H1 (cell line): ENCODE results near the gene OR2H1. TPM values are rescaled to one million over a fixed set of nuclear protein-coding genes. Genes with fewer than 3 reads are reported as not detected.

Experiments used
- CTCF ChIA-PET: fragments of 300-600 bp; sonication (Branson Sonifier 250); formaldehyde crosslinking; loops from one replicate; lab custom pipeline; 2021; ENCODE audit not compliant: partially characterized antibody; lab: Charles Lee
- POLR2A ChIA-PET: fragments of 300-600 bp; sonication (Branson Sonifier 250); formaldehyde crosslinking; loops from one replicate; lab custom pipeline; 2021; ENCODE audit warnings: inconsistent platforms; ENCODE audit not compliant: partially characterized antibody; lab: Charles Lee
- DNase-seq, 2 experiments: peaks; one replicate each; pipeline versions ENCODE4 v3.0.0 to v3.0.0-alpha.2; 2010 to 2022; ENCODE audit warnings: low spot score in 2 of 2, low read depth in 1 of 2, mixed read lengths in 1 of 2
- FAIRE-seq: peaks from 2 replicates; lab custom pipeline; 2011; peaks lifted over from hg19 to GRCh38; lab: Jason Lieb, UNC
- H2AFZ ChIP-seq: 2 replicates; pipeline ENCODE4 v1.8.1; 2012; ENCODE audit warnings: low read length, inconsistent platforms
- H2AK5ac ChIP-seq: 2 replicates; pipeline ENCODE4 v1.6.1; 2013; ENCODE audit warnings: low read depth, low read length
- H2BK120ac ChIP-seq: replicated peaks from 2 replicates; pipeline ENCODE3; 2013; ENCODE audit warnings: low read depth, low read length, inconsistent platforms
- H2BK12ac ChIP-seq: 2 replicates; pipeline ENCODE4 v1.6.1; 2013; ENCODE audit warnings: low read depth, low read length
- H2BK15ac ChIP-seq: 2 replicates; pipeline ENCODE4 v1.6.1; 2013; ENCODE audit warnings: low read length
- H2BK20ac ChIP-seq: 2 replicates; pipeline ENCODE4 v1.6.1; 2013; ENCODE audit warnings: low read length
- H2BK5ac ChIP-seq: 2 replicates; pipeline ENCODE4 v1.6.1; 2013; ENCODE audit warnings: low read depth, low read length
- H3K14ac ChIP-seq: 2 replicates; pipeline ENCODE4 v1.6.1; 2013; ENCODE audit warnings: inconsistent platforms; ENCODE audit not compliant: insufficient read length
- H3K18ac ChIP-seq: 2 replicates; pipeline ENCODE4 v1.6.1; 2013; ENCODE audit warnings: low read length; ENCODE audit errors: extremely low read depth
- H3K23ac ChIP-seq: 2 replicates; pipeline ENCODE4 v1.6.1; 2013; ENCODE audit warnings: inconsistent platforms; ENCODE audit not compliant: insufficient read length
- H3K23me2 ChIP-seq: 2 replicates; pipeline ENCODE4 v1.6.1; 2013; ENCODE audit warnings: low read depth, low read length
- H3K27ac ChIP-seq: 2 replicates; pipeline ENCODE4 v1.6.1; 2011; ENCODE audit warnings: low read depth, low read length, inconsistent platforms
- H3K27me3 ChIP-seq, 4 experiments: replicated peaks in 1 of 4; 1 replicate in 1 of 4; 2 replicates in 3 of 4; pipeline versions ENCODE4 v1.6.1 to v1.8.1; 2011 to 2013; ENCODE audit warnings: low read length in 3 of 4, mild to moderate bottlenecking in 3 of 4, inconsistent platforms in 2 of 4, mixed read lengths in 2 of 4, moderate library complexity in 1 of 4; ENCODE audit not compliant: control insufficient read depth in 3 of 4, insufficient read depth in 3 of 4; ENCODE audit errors: extremely low read depth in 1 of 4
- H3K36me3 ChIP-seq, 4 experiments: 2 replicates each; pipeline versions ENCODE4 v1.6.1 to v1.8.1; 2011 to 2013; ENCODE audit warnings: mild to moderate bottlenecking in 4 of 4, low read length in 3 of 4, moderate library complexity in 2 of 4, control low read depth in 1 of 4, inconsistent platforms in 1 of 4; ENCODE audit not compliant: insufficient read depth in 4 of 4, control insufficient read depth in 2 of 4
- H3K4ac ChIP-seq: replicated peaks from 2 replicates; pipeline ENCODE3; 2013; ENCODE audit warnings: low read length, low read depth, mixed read lengths, inconsistent platforms; ENCODE audit not compliant: insufficient read length
- H3K4me1 ChIP-seq, 4 experiments: replicated peaks in 1 of 4; 1 replicate in 1 of 4; 2 replicates in 3 of 4; pipeline versions ENCODE4 v1.6.1 to v1.8.1; 2011 to 2013; ENCODE audit warnings: low read length in 3 of 4, inconsistent platforms in 2 of 4, mixed read lengths in 1 of 4; ENCODE audit not compliant: insufficient read depth in 4 of 4, control insufficient read depth in 3 of 4
- H3K4me2 ChIP-seq, 2 experiments: 2 replicates each; pipeline versions ENCODE4 v1.6.1 to v1.8.1; 2011 to 2013; ENCODE audit warnings: low read depth in 2 of 2, low read length in 2 of 2, control low read depth in 1 of 2, inconsistent platforms in 1 of 2, mild to moderate bottlenecking in 1 of 2; ENCODE audit not compliant: insufficient read depth in 1 of 2
- H3K4me3 ChIP-seq, 4 experiments: fragments of 200-600, 300-600 bp in 1 of 4; sonication (generic), shearing (Covaris generic), sonication (Bioruptor Twin) in 1 of 4; 2 replicates each; pipeline versions ENCODE4 v1.5.1 to v1.8.1; 2011 to 2016; ENCODE audit warnings: low read length in 4 of 4, low read depth in 3 of 4, control low read depth in 2 of 4, inconsistent platforms in 2 of 4, mild to moderate bottlenecking in 2 of 4, mixed read lengths in 1 of 4, moderate library complexity in 1 of 4; ENCODE audit not compliant: insufficient read depth in 2 of 4; ENCODE audit errors: extremely low read depth in 1 of 4
- H3K56ac ChIP-seq: replicated peaks from 2 replicates; pipeline ENCODE3; 2013; ENCODE audit warnings: low read depth, mild to moderate bottlenecking, mixed read lengths, low read length, inconsistent platforms; ENCODE audit not compliant: insufficient read length
- H3K79me1 ChIP-seq: 2 replicates; pipeline ENCODE4 v1.6.1; 2013; ENCODE audit warnings: low read depth, low read length, control low read depth
- H3K79me2 ChIP-seq, 2 experiments: 2 replicates each; pipeline versions ENCODE4 v1.6.1 to v1.8.1; 2012 to 2013; ENCODE audit warnings: low read length in 2 of 2, mild to moderate bottlenecking in 2 of 2, inconsistent platforms in 1 of 2; ENCODE audit not compliant: insufficient read depth in 2 of 2, control insufficient read depth in 1 of 2
- H3K9ac ChIP-seq, 4 experiments: replicated peaks in 1 of 4; 1 replicate in 1 of 4; 2 replicates in 3 of 4; pipeline versions ENCODE4 v1.6.1 to v1.8.1; 2011 to 2013; ENCODE audit warnings: low read depth in 3 of 4, low read length in 3 of 4, control low read depth in 2 of 4, mild to moderate bottlenecking in 2 of 4, moderate library complexity in 2 of 4, inconsistent platforms in 1 of 4; ENCODE audit errors: extremely low read depth in 1 of 4
- H3K9me3 ChIP-seq, 2 experiments: 2 replicates each; pipeline versions ENCODE4 v1.6.1 to v1.8.1; 2012 to 2013; ENCODE audit warnings: mild to moderate bottlenecking in 2 of 2, moderate library complexity in 2 of 2, control low read depth in 1 of 2, inconsistent platforms in 1 of 2, low read depth in 1 of 2, low read length in 1 of 2, mixed read lengths in 1 of 2; ENCODE audit not compliant: insufficient read depth in 2 of 2
- H4K20me1 ChIP-seq, 2 experiments: replicated peaks in 1 of 2; 2 replicates each; pipeline versions ENCODE3 to v1.8.1; 2011 to 2013; ENCODE audit warnings: inconsistent platforms in 2 of 2, low read length in 2 of 2, mild to moderate bottlenecking in 1 of 2; ENCODE audit not compliant: insufficient read depth in 2 of 2, control insufficient read depth in 1 of 2
- H4K5ac ChIP-seq: 2 replicates; pipeline ENCODE4 v1.6.1; 2013; ENCODE audit warnings: low read length, low read depth, mixed read lengths, inconsistent platforms; ENCODE audit not compliant: insufficient read length
- H4K8ac ChIP-seq: 2 replicates; pipeline ENCODE4 v1.8.0; 2013; ENCODE audit warnings: mild to moderate bottlenecking, moderate library complexity, low read length, inconsistent platforms; ENCODE audit not compliant: insufficient read depth; ENCODE audit errors: extremely low read depth
- H4K91ac ChIP-seq: replicated peaks from 2 replicates; pipeline ENCODE3; 2013; ENCODE audit warnings: low read length, mixed read lengths, inconsistent platforms; ENCODE audit not compliant: insufficient read length
- CTBP2 ChIP-seq: IDR thresholded peaks from 2 replicates; pipeline ENCODE4 v1.7.0; 2011; ENCODE audit warnings: borderline replicate concordance, mild to moderate bottlenecking, moderate library complexity, mixed read lengths, low read length; ENCODE audit not compliant: insufficient read depth, insufficient read length
- EGR1 ChIP-seq: IDR thresholded peaks from 2 replicates; pipeline ENCODE4 v1.6.1; 2011; ENCODE audit warnings: low read depth, low read length, borderline replicate concordance
- JUN ChIP-seq: IDR thresholded peaks from 2 replicates; pipeline ENCODE4 v1.6.1; 2011; ENCODE audit warnings: low read depth, mild to moderate bottlenecking, improper control_type of control experiment, low read length
- NRF1 ChIP-seq: IDR thresholded peaks from 2 replicates; pipeline ENCODE4 v1.6.1; 2011; ENCODE audit warnings: mild to moderate bottlenecking, low read depth, low read length, improper control_type of control experiment
- POLR2A ChIP-seq, 2 experiments: IDR thresholded peaks; 1 replicate in 1 of 2; 2 replicates in 1 of 2; pipeline ENCODE4 v1.6.1; 2011; ENCODE audit warnings: low read depth in 2 of 2, low read length in 2 of 2, mild to moderate bottlenecking in 2 of 2; ENCODE audit errors: control extremely low read depth in 1 of 2
- POU5F1 ChIP-seq: IDR thresholded peaks from 2 replicates; pipeline ENCODE4 v1.6.1; 2011; ENCODE audit warnings: low read depth, mild to moderate bottlenecking, low read length, moderate library complexity
- RBBP5 ChIP-seq: IDR thresholded peaks from 2 replicates; pipeline ENCODE4 v1.7.1; 2012; ENCODE audit warnings: low read depth, mild to moderate bottlenecking, inconsistent platforms, low read length, moderate library complexity, borderline replicate concordance
- SIRT6 ChIP-seq: IDR thresholded peaks from one replicate; pipeline ENCODE4 v1.7.1; 2012; ENCODE audit warnings: low read length, inconsistent platforms
- SUZ12 ChIP-seq: fragments of 200-600 bp; sonication (generic); IDR thresholded peaks from 2 replicates; pipeline ENCODE4 v1.6.1; 2012; ENCODE audit warnings: mild to moderate bottlenecking, inconsistent platforms, low read length, moderate library complexity, mixed read lengths
- TAF1 ChIP-seq: IDR thresholded peaks from 2 replicates; pipeline ENCODE4 v1.6.1; 2011; ENCODE audit warnings: mild to moderate bottlenecking, low read depth, low read length
- TAF7 ChIP-seq: optimal IDR thresholded peaks from 2 replicates; pipeline ENCODE3; 2011; ENCODE audit warnings: low read depth, mild to moderate bottlenecking, inconsistent platforms, low read length, moderate library complexity, borderline replicate concordance
- WGBS, 2 experiments: shearing (Covaris generic) in 1 of 2; methylation state at CpG; one replicate each; pipeline versions ENCODE4 v1.1.6 to v1.1.7; 2013 to 2015; ENCODE audit warnings: low lambda C conversion rate in 2 of 2, mixed read lengths in 2 of 2, inconsistent platforms in 1 of 2, low coverage in 1 of 2, missing lambda C conversion rate in 1 of 2; ENCODE audit not compliant: insufficient replicate concordance in 2 of 2, insufficient coverage in 1 of 2, insufficient read length in 1 of 2; ENCODE audit errors: extremely low coverage in 1 of 2, missing lambda C conversion rate in 1 of 2; 5-methylcytosine and 5-hydroxymethylcytosine counted together
- polyA plus RNA-seq, 7 experiments: library from polyadenylated mRNA; depleted of rRNA in 3 of 7; stranded (reverse) in 5 of 7; unstranded in 2 of 7; fragments of >200 nt in 5 of 7; fragments of 200-250 nt in 2 of 7; gene quantifications; 1 replicate in 5 of 7; 2 replicates in 1 of 7; 4 replicates in 1 of 7; pipeline versions ENCODE4 v1.2.1 to v1.2.3, GENCODE V29; 2011 to 2013; ENCODE audit warnings: missing spikeins in 2 of 7, mixed read lengths in 2 of 7
- total RNA-seq: library from RNA; stranded (reverse); fragmentation: NEBNext Ultra II Directional; extraction: Animal tissue kit (Norgen Biotek cat#: 25700); gene quantifications from 2 replicates; pipeline ENCODE4 v1.2.1, GENCODE V29; 2021
- TF ChIP-seq, protein P1 (sequence below): IDR thresholded peaks from 2 replicates; pipeline ENCODE4 v1.6.1; 2012; ENCODE audit warnings: inconsistent platforms
- TF ChIP-seq, protein P2 (sequence below): IDR thresholded peaks from 2 replicates; pipeline ENCODE4 v1.6.1; 2011; ENCODE audit warnings: low read length, improper control_type of control experiment

Gene OR2H1
- total and polyA plus RNA-seq, 2 of the 8 experiments (the other 6 are each of a cell fraction or from before 2014, with no cell fraction given): not detected

DNA sequence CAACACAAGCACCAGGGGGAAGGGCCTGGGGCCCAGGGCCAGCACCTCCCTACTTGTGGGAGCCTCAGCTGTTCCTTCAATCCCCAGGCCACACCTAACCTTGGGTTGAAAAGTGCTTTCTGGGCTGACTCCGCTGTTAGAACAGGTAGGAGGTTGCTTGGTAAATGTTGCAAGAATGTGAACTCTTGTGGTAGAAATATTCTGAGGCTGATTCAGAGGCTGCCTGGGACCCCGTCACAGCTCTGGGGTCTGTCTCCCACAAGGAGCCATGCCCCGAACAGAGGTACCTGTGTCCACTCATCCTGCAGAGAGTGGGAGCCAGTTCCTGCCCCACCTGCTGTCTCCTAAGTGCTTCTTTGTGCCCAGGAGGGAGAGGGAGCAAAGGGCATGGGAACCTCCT, 45.2 kb downstream of the OR2H1 start:
- Histone ChIP-seq H3K9ac (0 out of 7 replicates have a peak overlapping the region, but pooled peaks of 1 of the 4 experiments have one; percentile 9), H3K79me2 (no peaks in the 10 kb centered on the region), H2BK15ac (no peak overlapping the region), H4K8ac (no peak overlapping the region; the same call in 1 of the 2 replicates), H2BK5ac (no peak overlapping the region; the same call in 1 of the 2 replicates), H3K18ac (no peak overlapping the region), H3K36me3 (no peaks in the 10 kb centered on the region), H3K56ac (no peak overlapping the region), H2AFZ (no peak overlapping the region; the same call in 1 of the 2 replicates), H3K27ac (no peak overlapping the region), H3K79me1 (no peaks in the 10 kb centered on the region; the same call in 1 of the 2 replicates), H3K4me2 (no peak overlapping the region), H4K5ac (no peak overlapping the region), H2BK20ac (no peak overlapping the region), H4K91ac (no peak overlapping the region), H3K27me3 (no peaks in the 10 kb centered on the region), H3K4me3 (no peak overlapping the region), H3K23ac (no peak overlapping the region), H3K9me3 (no peaks in the 10 kb centered on the region), H4K20me1 (no peaks in the 10 kb centered on the region), H2AK5ac (no peak overlapping the region), H2BK120ac (no peak overlapping the region), H2BK12ac (no peak overlapping the region), H3K4ac (no peak overlapping the region), H3K4me1 (no peaks in the 10 kb centered on the region; a peak in 1 of 7 replicates), H3K14ac (no peak overlapping the region), H3K23me2 (no peaks in the 10 kb centered on the region)
- FAIRE-seq: no peak
- ChIA-PET CTCF (interaction anchor here (1.2 kb wide), 1 partner anchor 29 kb away, joined by 3 read pairs; no protein-coding TSS in a partner anchor), POLR2A (no interaction called here)
- DNase-seq: peak in 1 of 2 experiments; percentile 41
- WGBS, 2 experiments: 74% methylated on average over 3 of the region's 3 CpGs; no CpG with 5 or more reads in 1 of the 2 experiments
- TF ChIP-seq TAF1 (no peak), NRF1 (no peak), SIRT6 (no peak), RBBP5 (no peak), POU5F1 (no peak), CTBP2 (no peak), POLR2A (IDR thresholded peaks at IDR 0.05; ENCODE audit: control extremely low read depth in 1 of 2, low read depth in 2 of 2, low read length in 2 of 2) (no peak), JUN (no peak), TAF7 (no peak), EGR1 (no peak), SUZ12 (no peak)
- TF ChIP-seq, protein P1, sequence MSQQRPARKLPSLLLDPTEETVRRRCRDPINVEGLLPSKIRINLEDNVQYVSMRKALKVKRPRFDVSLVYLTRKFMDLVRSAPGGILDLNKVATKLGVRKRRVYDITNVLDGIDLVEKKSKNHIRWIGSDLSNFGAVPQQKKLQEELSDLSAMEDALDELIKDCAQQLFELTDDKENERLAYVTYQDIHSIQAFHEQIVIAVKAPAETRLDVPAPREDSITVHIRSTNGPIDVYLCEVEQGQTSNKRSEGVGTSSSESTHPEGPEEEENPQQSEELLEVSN: no peak
- TF ChIP-seq, protein P2, sequence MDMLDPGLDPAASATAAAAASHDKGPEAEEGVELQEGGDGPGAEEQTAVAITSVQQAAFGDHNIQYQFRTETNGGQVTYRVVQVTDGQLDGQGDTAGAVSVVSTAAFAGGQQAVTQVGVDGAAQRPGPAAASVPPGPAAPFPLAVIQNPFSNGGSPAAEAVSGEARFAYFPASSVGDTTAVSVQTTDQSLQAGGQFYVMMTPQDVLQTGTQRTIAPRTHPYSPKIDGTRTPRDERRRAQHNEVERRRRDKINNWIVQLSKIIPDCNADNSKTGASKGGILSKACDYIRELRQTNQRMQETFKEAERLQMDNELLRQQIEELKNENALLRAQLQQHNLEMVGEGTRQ: no peak
